GM12801 (cell line): ENCODE measurements around the gene C16orf92.

Experiments
- TF ChIP-seq, protein P1 (sequence below): IDR thresholded peaks from one replicate; pipeline ENCODE4 v1.5.1; 2011; ENCODE audit warnings: control low read depth; ENCODE audit not compliant: insufficient read length; ENCODE audit errors: extremely low read depth

Gene C16orf92

DNA sequence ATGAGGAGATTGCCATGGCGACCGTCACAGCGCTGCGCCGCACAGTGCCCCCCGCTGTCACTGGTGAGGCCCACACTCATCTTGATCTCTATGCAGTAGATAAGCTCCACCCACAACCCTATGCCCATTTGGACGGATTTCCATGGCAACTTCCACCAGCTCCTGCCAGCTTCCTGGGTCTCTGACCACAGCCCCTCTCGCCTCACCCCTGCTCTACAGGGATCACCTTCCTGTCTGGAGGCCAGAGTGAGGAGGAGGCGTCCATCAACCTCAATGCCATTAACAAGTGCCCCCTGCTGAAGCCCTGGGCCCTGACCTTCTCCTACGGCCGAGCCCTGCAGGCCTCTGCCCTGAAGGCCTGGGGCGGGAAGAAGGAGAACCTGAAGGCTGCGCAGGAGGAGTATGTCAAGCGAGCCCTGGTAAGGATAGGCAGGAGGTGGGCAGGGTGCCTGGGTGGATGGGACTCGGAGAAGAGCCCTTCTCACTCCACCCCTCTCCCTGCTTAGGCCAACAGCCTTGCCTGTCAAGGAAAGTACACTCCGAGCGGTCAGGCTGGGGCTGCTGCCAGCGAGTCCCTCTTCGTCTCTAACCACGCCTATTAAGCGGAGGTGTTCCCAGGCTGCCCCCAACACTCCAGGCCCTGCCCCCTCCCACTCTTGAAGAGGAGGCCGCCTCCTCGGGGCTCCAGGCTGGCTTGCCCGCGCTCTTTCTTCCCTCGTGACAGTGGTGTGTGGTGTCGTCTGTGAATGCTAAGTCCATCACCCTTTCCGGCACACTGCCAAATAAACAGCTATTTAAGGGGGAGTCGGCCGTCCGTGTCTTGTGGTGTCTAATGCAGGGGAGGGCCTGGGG is 46.8 kb downstream of the C16orf92 start:
- TF ChIP-seq, protein P1, sequence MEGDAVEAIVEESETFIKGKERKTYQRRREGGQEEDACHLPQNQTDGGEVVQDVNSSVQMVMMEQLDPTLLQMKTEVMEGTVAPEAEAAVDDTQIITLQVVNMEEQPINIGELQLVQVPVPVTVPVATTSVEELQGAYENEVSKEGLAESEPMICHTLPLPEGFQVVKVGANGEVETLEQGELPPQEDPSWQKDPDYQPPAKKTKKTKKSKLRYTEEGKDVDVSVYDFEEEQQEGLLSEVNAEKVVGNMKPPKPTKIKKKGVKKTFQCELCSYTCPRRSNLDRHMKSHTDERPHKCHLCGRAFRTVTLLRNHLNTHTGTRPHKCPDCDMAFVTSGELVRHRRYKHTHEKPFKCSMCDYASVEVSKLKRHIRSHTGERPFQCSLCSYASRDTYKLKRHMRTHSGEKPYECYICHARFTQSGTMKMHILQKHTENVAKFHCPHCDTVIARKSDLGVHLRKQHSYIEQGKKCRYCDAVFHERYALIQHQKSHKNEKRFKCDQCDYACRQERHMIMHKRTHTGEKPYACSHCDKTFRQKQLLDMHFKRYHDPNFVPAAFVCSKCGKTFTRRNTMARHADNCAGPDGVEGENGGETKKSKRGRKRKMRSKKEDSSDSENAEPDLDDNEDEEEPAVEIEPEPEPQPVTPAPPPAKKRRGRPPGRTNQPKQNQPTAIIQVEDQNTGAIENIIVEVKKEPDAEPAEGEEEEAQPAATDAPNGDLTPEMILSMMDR: no peak

DNA sequence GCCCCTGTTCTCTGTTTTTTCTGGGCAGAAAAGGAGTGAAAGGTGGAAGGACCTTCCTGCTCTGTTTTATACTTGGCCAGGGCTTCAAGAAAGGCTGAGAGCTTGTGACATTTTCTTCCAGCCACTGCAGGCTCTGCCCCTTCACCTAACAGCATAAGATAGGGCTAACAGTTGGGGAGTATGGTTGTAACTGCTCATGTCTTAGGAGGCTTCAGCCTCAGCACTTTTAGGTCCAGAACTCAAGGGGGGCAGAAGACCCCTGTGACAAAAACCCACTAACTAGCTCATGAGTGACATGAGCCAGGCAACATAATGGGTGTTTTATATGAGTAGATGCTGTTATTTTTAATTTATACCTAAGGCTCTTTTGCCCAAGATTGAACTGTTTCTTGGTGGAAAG is 47.5 kb downstream of the C16orf92 start:
- TF ChIP-seq, protein P1: no peak
